ENCODE results near the gene GBA3.

- TF ChIP-seq CTCF (IDR thresholded peaks at IDR 0.05): no peak
- TF ChIP-seq POLR2A (IDR thresholded peaks at IDR 0.05): no peak
- TF ChIP-seq EP300 (IDR thresholded peaks at IDR 0.05): no peak
- TF ChIP-seq POLR2AphosphoS5 (IDR thresholded peaks at IDR 0.05): no peak
Observed at GRCh38 chr4:22661443-22661842, 31.3 kb upstream of the GBA3 start.
